ENCODE results near the gene ABCG4.

- TF ChIP-seq JUND (IDR thresholded peaks at IDR 0.05) (no peak), CTCF (IDR thresholded peaks at IDR 0.05; ENCODE audit: low read depth, low read length, missing input control) (no peak), NR2F2 (IDR thresholded peaks at IDR 0.05) (no peak), YY1 (IDR thresholded peaks at IDR 0.05) (no peak), TAF1 (conservative IDR thresholded peaks at IDR 0.05) (no peak), MAX (IDR thresholded peaks at IDR 0.05) (no peak), RAD21 (IDR thresholded peaks at IDR 0.05) (no peak), FOXA2 (IDR thresholded peaks at IDR 0.05) (no peak), HNF4A (conservative IDR thresholded peaks at IDR 0.05) (no peak), SP1 (IDR thresholded peaks at IDR 0.05) (no peak), ATF3 (IDR thresholded peaks at IDR 0.05) (no peak), GABPA (IDR thresholded peaks at IDR 0.05 in 1 of 2, conservative IDR thresholded peaks at IDR 0.05 in 1 of 2) (no peak)
- TF ChIP-seq, protein P1, sequence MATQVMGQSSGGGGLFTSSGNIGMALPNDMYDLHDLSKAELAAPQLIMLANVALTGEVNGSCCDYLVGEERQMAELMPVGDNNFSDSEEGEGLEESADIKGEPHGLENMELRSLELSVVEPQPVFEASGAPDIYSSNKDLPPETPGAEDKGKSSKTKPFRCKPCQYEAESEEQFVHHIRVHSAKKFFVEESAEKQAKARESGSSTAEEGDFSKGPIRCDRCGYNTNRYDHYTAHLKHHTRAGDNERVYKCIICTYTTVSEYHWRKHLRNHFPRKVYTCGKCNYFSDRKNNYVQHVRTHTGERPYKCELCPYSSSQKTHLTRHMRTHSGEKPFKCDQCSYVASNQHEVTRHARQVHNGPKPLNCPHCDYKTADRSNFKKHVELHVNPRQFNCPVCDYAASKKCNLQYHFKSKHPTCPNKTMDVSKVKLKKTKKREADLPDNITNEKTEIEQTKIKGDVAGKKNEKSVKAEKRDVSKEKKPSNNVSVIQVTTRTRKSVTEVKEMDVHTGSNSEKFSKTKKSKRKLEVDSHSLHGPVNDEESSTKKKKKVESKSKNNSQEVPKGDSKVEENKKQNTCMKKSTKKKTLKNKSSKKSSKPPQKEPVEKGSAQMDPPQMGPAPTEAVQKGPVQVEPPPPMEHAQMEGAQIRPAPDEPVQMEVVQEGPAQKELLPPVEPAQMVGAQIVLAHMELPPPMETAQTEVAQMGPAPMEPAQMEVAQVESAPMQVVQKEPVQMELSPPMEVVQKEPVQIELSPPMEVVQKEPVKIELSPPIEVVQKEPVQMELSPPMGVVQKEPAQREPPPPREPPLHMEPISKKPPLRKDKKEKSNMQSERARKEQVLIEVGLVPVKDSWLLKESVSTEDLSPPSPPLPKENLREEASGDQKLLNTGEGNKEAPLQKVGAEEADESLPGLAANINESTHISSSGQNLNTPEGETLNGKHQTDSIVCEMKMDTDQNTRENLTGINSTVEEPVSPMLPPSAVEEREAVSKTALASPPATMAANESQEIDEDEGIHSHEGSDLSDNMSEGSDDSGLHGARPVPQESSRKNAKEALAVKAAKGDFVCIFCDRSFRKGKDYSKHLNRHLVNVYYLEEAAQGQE (IDR thresholded peaks at IDR 0.05) = no peak
Measured at GRCh38 chr11:119147604-119148333, 1.1 kb upstream of the ABCG4 start.
